GM21717 (cell line): ENCODE measurements around the gene PKHD1.

Source experiments
- ATAC-seq: cut with Tn5 transposase; IDR thresholded peaks from one replicate; pipeline ENCODE4 v1.9.1; 2021; ENCODE audit warnings: mild to moderate bottlenecking, moderate library complexity; ENCODE audit not compliant: unreplicated experiment

The PKHD1 gene

DNA sequence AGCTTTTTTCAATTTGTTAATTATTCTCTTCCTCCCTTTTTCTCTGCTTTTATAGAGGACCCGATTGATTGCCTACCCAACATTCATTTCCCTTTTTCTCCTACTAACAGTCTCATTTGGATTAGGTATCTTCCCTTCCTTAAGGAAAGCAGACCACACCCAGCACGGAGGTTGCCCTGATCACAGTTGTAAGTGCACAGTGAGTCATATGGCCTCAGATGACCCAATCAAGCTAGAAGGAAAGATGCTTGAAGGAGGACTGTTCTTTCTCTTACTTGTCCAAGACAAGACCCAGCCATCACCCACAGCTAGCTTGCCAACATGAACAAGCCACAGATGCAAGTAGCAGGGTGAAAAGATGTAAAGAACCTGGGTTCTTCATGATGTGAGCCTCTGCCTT, 518.6 kb downstream of the PKHD1 start:
- ATAC-seq: no peak

GRCh38 chr6:51565472-51565871, 521.9 kb downstream of the PKHD1 start:
- no peak for ATAC-seq
